ENCODE results near the gene TIAM1. TPM values are rescaled to one million over a fixed set of nuclear protein-coding genes. Genes with fewer than 3 reads are reported as not detected.

TIAM1 gene
- total and polyA plus RNA-seq, 2 of the 8 experiments (the other 6 are each of a cell fraction or from before 2014, with no cell fraction given), result 10.1 to 30.7 TPM

DNA sequence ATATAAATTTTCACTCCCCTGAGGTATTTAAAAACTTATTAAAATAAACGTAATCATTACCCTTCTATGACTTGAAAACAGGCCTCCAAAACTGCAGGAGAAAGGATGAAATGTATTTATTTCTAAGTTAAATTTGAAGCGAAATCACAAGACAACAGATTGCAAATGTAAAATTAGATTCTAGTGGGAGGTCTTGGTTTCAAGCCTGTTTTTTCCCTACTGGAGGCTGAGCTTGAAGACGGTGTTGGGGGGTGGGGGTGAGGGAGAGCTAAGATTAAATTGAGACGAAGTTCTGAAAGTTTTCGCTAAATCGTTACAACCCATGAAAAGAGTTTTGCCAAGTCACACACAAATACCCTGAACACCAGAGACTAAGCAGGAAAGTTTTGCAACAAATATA, 68.2 kb downstream of the TIAM1 start (continued):
- TF ChIP-seq POLR2AphosphoS5 (IDR thresholded peaks at IDR 0.05; ENCODE audit: low read depth, low read length) (no peak), CBX5 (IDR thresholded peaks at IDR 0.05; ENCODE audit: low read depth, low read length) (no peak), MAX (IDR thresholded peaks at IDR 0.05) (no peak), YY1 (IDR thresholded peaks at IDR 0.05; ENCODE audit: low read depth, low read length) (no peak), SP1 (IDR thresholded peaks at IDR 0.05; ENCODE audit: low read depth, low read length) (no peak), TBP (IDR thresholded peaks at IDR 0.05; ENCODE audit: low read depth, low read length) (no peak), EGR1 (IDR thresholded peaks at IDR 0.05; ENCODE audit: borderline replicate concordance, low read depth, low read length) (no peak)
